ENCODE results near the gene RAP2A. TPM values are rescaled to one million over a fixed set of nuclear protein-coding genes. Genes with fewer than 3 reads are reported as not detected.

RAP2A gene
- total RNA-seq, 1 donor from 2014 or later, result 42.5 TPM

GRCh38 chr13:97454699-97455098 is 20.7 kb downstream of the RAP2A start:
- no peaks in the 10 kb centered on the region for H3K36me3 ChIP-seq
- no peak for DNase-seq
- H3K27ac ChIP-seq, result no peak overlapping the region
- no peak overlapping the region for H3K4me3 ChIP-seq
- H3K4me1 ChIP-seq, result peaks cover 10% of the 10 kb centered on the region
- H3K27me3 ChIP-seq (ENCODE audit: low read depth), result no peaks in the 10 kb centered on the region
- intact Hi-C loops (cut with DNase I), result no loop called here
- no peak for TF ChIP-seq CTCF (IDR thresholded peaks at IDR 0.05)
- peaks cover 15% of the 10 kb centered on the region for H3K9me3 ChIP-seq
- no peak for ATAC-seq

GRCh38 chr13:97456047-97456446 is 22.1 kb downstream of the RAP2A start:
- Histone ChIP-seq H3K27me3 (ENCODE audit: low read depth) (no peaks in the 10 kb centered on the region), H3K4me3 (no peak overlapping the region), H3K4me1 (peaks cover 10% of the 10 kb centered on the region), H3K27ac (no peak overlapping the region), H3K36me3 (no peaks in the 10 kb centered on the region), H3K9me3 (peaks cover 15% of the 10 kb centered on the region)
- no peak for ATAC-seq
- TF ChIP-seq CTCF (IDR thresholded peaks at IDR 0.05), result no peak
- no peak for DNase-seq
- intact Hi-C loops (cut with DNase I), result no loop called here

GRCh38 chr13:97459215-97459777 is 25.3 kb downstream of the RAP2A start:
- no peak for ATAC-seq
- Histone ChIP-seq H3K4me3 (no peak overlapping the region), H3K27me3 (ENCODE audit: low read depth) (no peaks in the 10 kb centered on the region), H3K27ac (no peak overlapping the region), H3K4me1 (peaks cover 10% of the 10 kb centered on the region), H3K9me3 (peaks cover 12% of the 10 kb centered on the region), H3K36me3 (peaks cover 4% of the 10 kb centered on the region)
- intact Hi-C loops (cut with DNase I), result no loop called here
- no peak for DNase-seq
- TF ChIP-seq CTCF (IDR thresholded peaks at IDR 0.05), result no peak

- no peak overlapping the region for H3K4me3 ChIP-seq
Measured at GRCh38 chr13:97460004-97460775, 26.2 kb downstream of the RAP2A start.

GRCh38 chr13:97460853-97461252 is 26.9 kb downstream of the RAP2A start:
- Histone ChIP-seq H3K4me3 (no peak overlapping the region), H3K27ac (no peak overlapping the region), H3K4me1 (peaks cover 4% of the 10 kb centered on the region), H3K36me3 (peaks cover 17% of the 10 kb centered on the region), H3K9me3 (no peaks in the 10 kb centered on the region), H3K27me3 (ENCODE audit: low read depth) (no peaks in the 10 kb centered on the region)
- no peak for DNase-seq
- intact Hi-C loops (cut with DNase I), result no loop called here
- TF ChIP-seq CTCF (IDR thresholded peaks at IDR 0.05), result no peak
- ATAC-seq, result no peak

More at GRCh38 chr13:97460004-97460775, 26.2 kb downstream of the RAP2A start:
- no peak for DNase-seq
- peaks cover 10% of the 10 kb centered on the region for H3K4me1 ChIP-seq
- no peak for ATAC-seq
- H3K36me3 ChIP-seq, result peaks cover 13% of the 10 kb centered on the region
- H3K27me3 ChIP-seq (ENCODE audit: low read depth), result no peaks in the 10 kb centered on the region
- intact Hi-C loops (cut with DNase I), result no loop called here
- no peak overlapping the region for H3K27ac ChIP-seq
- peaks cover 4% of the 10 kb centered on the region for H3K9me3 ChIP-seq
- no peak for TF ChIP-seq CTCF (IDR thresholded peaks at IDR 0.05)

Data from lower lobe of right lung (tissue), 2 donors.